Stimulated activated CD4-positive, alpha-beta T cell treated with anti-CD3 and anti-CD28 coated beads, Interleukin-4, amount 100 ng/mL, for 24 hours (primary cell): ENCODE data around the gene FANK1.
A peak's percentile ranks its signal among the peaks of the same experiment; 100 is the strongest.

Experiments used
- DNase-seq: peaks from one replicate; pipeline ENCODE4 v3.0.0-alpha.2; 2020

Gene FANK1

DNA sequence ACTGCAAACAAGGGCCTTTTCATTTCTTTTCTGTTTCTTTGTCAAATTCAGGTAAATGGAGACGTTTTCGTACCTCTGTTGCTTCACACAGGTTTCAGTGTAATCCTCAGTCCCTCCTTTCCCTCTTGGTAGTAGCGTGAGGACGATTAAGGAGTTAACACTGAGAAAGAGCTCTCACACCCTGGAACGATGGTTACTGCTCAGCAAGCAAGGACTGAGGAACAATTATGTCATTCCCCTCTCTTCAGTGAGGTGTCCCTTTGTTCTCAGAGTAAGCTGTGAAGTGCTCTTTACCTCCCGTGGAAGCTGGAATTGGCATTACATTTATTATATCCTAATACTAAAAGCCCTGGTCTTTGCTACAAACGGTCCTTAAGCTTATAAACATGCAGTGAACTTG lies 95.9 kb downstream of the FANK1 start:
- DNase-seq = no peak

DNA sequence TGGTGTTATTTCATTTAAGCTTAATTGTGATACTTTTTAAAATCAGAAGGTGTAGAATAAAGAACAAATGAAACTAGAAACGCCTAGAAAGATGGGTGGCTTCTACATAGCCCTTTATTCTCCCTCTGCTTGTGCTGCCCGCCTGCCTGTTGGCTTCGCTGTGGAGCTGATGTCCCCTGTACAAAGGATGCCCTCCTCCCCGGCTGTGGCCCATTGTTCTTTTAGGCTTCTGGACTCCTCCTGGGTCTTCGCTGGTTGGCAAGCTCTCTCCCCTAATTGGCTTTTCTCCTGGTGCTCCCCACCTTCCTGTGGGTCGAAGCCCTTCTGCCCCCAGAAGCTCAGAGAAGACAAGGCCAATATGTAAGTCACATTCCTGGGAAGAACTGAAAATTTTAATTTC lies 98.2 kb downstream of the FANK1 start:
- DNase-seq = no peak

DNA sequence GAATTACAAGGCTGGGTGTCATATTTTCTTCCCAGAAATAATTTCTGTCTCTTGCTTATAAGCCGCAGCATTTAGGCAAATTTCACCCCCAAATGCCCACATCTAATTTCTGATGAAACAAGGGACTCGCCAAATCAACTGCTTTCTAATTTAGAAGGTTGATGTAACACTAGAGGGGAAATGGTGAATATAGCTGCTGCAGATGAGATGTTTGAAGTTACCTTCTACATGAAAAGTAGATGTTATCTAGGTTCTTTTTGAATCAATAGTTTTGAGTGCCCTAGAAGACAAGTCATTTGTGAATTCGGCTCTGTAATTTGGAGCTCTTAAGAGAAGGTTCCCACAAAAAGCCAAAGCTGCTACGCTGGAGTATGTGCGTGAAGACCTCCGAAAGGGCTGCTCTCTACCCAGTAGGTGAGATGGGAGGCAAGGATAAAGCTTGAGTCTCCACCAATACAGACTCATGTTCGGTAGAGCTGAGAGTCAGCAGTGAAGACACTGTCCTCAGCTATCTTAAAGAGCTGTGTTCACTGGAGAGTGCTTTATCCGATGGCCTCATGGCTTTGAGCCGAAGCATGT lies 99.5 kb downstream of the FANK1 start:
- no peak for DNase-seq

- no peak for DNase-seq
Measured at GRCh38 chr10:125997586-125997985, 101.2 kb downstream of the FANK1 start.

- no peak for DNase-seq
Measured at GRCh38 chr10:125999694-126000093, 103.3 kb downstream of the FANK1 start.

DNA sequence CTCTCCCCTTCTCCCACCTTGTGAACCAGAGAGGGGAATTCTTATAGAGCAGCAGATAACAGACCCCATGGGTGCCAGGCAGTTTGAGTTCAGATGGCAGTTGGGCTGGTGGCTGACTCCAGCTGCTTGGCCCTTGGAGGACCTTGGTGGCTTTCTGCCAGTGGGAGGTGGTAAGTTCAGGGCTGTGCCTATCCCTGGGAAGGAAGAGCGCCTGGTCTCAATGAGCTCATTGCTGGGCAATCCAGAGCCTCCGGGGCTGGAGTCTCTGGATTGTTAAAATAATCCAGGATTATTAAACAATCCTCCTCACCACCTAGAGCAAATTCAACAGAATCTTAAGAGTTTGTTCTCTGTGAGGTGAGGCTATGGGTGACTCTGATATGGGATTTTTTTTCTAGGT lies 105.2 kb downstream of the FANK1 start:
- DNase-seq = no peak

GRCh38 chr10:126004752-126005151 lies 108.4 kb downstream of the FANK1 start:
- DNase-seq = no peak

DNA sequence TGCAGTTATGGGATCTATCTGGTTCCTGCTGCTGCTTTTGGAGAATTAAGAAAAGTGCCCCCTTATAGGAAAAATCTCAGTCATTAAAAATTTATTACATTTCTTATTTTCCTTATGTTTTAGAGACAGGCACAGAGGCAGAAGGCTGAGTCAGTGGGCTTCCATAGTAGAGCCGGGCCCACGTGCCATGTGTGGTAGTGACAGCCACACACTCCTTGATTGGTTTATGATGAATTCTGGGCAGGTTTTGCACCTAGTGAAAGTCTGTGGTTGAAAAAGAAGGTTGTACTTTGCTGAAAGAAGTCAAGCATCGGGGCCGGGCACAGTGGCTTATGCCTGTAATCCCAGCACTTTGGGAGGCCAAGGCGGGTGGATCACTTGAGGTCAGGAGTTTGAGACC lies 109.9 kb downstream of the FANK1 start:
- DNase-seq = no peak

- DNase-seq = no peak
Measured at GRCh38 chr10:126006906-126007305, 110.5 kb downstream of the FANK1 start.

- DNase-seq = no peak
Measured at GRCh38 chr10:126009650-126010049, 113.3 kb downstream of the FANK1 start.

GRCh38 chr10:126011995-126012394 lies 115.6 kb downstream of the FANK1 start:
- no peak for DNase-seq

DNA sequence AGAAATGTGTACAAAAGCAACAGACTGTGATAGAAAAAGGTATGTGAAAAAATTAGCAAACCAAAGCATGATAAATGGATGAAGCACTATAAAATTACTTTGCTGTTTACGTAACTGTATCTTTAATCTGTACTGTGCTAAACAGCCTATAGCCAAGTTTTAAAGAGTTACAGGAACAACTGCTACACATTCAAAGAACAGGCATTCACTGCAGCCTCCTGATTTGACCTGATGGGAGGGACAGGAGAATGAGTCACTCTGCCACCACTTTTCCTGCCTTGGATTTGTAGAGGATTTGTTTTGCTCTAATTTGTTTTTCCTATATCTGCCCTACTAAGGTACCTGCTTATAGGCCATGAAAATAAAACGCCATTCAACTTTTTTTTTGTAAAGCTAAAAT lies 116.1 kb downstream of the FANK1 start:
- no peak for DNase-seq

DNA sequence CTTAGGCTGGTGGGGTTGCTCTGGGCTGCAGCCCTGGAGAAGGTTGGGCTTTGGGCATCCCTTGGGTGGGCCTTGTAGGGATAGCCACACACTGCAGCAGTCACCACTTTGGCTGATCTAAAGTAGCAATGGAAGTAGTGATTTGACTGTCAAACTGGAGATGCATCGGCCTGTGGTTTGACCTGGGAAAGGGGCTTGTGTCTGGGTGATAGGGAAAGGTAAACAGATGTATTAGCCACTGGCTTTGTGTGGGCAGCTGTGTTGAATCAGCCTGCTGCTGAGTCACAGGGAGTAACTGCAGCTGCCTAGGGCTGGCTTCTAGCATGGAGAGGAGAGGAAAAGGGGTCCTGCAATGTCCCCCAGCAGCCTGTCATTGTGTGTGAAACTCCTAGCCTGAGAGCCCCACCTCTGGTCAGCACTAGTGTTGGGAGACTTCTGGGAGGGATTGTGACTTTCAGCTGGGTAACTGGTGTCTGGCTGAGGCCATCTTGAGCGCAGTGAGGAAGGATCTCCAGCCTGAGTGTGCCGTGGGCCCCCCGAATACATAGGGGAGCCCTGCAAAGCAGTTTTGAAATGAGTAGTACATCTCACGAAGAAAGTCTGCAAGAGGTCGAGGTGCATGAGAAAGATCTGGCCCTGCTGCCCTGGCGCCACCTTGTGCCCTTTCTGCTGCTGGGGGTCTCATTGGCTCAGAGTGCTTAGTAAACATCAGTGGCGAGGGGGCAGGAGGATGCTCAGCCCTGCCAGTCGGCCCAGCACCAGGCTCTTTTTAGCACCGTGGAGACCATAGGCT lies 117.3 kb downstream of the FANK1 start:
- DNase-seq = peak; percentile 15

GRCh38 chr10:126014309-126014708 lies 117.9 kb downstream of the FANK1 start:
- DNase-seq = no peak

- no peak for DNase-seq
Measured at GRCh38 chr10:126015413-126015812, 119.0 kb downstream of the FANK1 start.

GRCh38 chr10:126016156-126016805 lies 119.9 kb downstream of the FANK1 start:
- no peak for DNase-seq

DNA sequence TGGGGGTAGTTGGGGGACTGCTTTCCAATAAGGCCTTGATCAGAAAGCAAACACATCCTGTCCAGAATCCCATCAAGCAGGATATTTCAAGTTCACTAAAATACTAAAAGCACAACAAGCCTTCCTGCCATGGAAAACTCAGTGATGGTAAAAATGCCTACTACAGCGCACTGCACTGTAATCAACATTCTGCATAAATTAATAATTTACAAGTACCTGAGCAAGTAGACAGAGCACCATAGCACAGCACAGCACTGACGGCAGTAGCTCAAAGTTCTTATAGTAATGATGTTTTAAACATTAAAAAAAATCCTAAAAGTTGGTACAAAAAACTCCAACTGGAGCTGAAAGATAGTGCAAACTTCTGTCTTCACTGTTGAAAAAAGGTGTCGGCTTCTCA lies 120.5 kb downstream of the FANK1 start:
- DNase-seq = no peak

DNA sequence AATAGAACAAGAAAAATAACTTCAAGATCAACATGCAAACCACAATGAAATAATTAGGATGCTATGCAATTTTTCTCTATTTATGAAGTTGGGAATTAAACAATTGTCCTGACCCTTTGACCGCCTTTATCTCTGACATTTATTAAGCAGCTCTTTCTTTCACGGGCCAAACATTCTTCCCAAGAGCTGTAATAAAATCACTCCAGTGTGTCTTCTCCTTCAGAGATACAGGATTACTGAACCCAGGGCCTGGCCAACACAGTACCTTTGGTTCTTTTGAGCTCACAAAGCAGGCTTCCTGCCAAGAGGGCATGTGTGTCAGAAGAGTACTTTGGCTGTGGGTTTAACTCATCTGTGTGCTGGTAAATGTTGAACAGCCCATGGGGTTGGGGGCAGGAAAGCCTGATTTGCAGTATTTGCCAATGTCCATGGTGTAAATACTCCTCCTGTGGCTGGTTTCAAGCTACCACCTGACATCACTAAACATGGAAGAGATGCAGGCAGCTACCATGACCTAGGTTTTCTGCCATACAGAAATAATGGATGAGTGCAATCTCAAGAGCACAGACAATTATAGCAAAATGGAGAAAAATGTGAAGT lies 121.7 kb downstream of the FANK1 start:
- DNase-seq = no peak

GRCh38 chr10:126021833-126022500 lies 125.6 kb downstream of the FANK1 start:
- DNase-seq = no peak

- DNase-seq = no peak
Measured at GRCh38 chr10:126022841-126023240, 126.5 kb downstream of the FANK1 start.

GRCh38 chr10:126027692-126028091 lies 131.3 kb downstream of the FANK1 start:
- no peak for DNase-seq

DNA sequence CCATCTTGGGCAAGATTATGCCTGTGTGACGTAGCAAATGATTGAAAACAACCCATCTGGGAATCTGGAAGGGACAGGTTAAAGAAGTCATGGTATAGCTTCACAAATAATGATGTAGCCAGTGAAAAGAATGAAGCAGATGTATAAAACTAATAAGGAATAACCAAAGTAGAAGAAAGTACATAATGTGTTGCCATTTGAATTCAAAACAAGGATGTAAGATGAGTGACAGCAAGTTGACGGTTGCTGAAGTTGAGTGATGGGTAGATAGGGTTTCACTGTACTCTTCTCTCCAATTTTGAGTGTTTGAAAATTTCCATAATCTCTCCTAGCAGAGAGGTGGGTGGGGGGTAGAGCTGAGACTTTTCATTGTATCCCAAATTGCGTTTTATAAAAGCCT lies 133.6 kb downstream of the FANK1 start:
- DNase-seq = no peak

DNA sequence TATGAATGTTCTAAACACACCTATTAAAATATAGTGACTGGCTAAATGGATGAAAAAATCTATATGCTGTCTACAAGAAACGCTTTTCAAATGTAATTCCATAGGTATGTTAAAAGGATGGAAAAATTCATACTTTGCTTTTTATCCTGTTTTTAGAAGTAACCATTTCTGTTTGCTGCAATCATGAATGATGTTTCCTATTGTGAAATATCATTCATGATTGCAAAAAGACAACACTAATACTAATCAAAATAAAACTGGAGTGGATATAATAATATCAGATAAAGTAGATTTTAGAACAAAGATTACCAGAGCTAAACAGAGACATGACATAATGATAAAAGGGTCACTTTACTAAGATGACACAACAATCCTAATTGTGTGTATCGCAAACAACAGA lies 138.2 kb downstream of the FANK1 start:
- no peak for DNase-seq
